SK-N-SH (cell line): ENCODE results near the gene ABCC4.

Experiments used
- FOSL2 ChIP-seq: IDR thresholded peaks from 2 replicates; pipeline ENCODE4 v1.4.0; 2012; ENCODE audit warnings: low read depth, mild to moderate bottlenecking, moderate library complexity, borderline replicate concordance
- POLR2AphosphoS5 ChIP-seq: IDR thresholded peaks from 2 replicates; pipeline ENCODE4 v1.6.1; 2012; ENCODE audit warnings: low read depth, low read length
- TF ChIP-seq, protein P1 (sequence below): fragments of 200-600 bp; sonication (generic); IDR thresholded peaks from 2 replicates; pipeline ENCODE4 v1.6.1; 2017; ENCODE audit warnings: antibody characterized with exemption, mild to moderate bottlenecking, moderate library complexity
- TF ChIP-seq, protein P2 (sequence below): fragments of 150-350 bp; IDR thresholded peaks from 2 replicates; pipeline ENCODE4 v1.6.1; 2017; ENCODE audit warnings: antibody characterized with exemption, low read length, low read depth, borderline replicate concordance

DNA sequence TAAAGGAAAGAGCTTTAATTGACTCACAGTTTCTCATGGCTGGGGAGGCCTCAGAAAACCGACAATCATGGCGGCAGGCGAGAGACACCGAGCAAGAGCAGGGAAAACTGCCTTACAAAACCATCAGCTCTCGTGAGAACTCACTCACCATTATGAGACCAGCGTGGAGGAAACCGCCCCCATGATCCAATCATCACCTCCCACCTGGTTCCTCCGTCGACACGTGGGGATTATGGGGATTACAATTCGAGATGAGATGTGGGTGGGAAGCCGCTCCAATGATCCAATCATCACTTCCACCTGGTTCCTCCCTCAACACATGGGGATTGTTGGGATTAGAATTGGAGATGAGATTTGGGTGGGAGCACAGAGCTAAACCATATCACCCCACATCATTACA is 293.9 kb downstream of the ABCC4 start:
- TF ChIP-seq, protein P1, sequence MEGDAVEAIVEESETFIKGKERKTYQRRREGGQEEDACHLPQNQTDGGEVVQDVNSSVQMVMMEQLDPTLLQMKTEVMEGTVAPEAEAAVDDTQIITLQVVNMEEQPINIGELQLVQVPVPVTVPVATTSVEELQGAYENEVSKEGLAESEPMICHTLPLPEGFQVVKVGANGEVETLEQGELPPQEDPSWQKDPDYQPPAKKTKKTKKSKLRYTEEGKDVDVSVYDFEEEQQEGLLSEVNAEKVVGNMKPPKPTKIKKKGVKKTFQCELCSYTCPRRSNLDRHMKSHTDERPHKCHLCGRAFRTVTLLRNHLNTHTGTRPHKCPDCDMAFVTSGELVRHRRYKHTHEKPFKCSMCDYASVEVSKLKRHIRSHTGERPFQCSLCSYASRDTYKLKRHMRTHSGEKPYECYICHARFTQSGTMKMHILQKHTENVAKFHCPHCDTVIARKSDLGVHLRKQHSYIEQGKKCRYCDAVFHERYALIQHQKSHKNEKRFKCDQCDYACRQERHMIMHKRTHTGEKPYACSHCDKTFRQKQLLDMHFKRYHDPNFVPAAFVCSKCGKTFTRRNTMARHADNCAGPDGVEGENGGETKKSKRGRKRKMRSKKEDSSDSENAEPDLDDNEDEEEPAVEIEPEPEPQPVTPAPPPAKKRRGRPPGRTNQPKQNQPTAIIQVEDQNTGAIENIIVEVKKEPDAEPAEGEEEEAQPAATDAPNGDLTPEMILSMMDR = no peak
- TF ChIP-seq POLR2AphosphoS5 = no peak
- TF ChIP-seq FOSL2 = no peak
- TF ChIP-seq, protein P2, sequence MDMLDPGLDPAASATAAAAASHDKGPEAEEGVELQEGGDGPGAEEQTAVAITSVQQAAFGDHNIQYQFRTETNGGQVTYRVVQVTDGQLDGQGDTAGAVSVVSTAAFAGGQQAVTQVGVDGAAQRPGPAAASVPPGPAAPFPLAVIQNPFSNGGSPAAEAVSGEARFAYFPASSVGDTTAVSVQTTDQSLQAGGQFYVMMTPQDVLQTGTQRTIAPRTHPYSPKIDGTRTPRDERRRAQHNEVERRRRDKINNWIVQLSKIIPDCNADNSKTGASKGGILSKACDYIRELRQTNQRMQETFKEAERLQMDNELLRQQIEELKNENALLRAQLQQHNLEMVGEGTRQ = no peak
